Activated CD8-positive, alpha-beta T cell treated with anti-CD3 and anti-CD28 coated beads for 36 hours (primary cell): Measurements from ENCODE around the gene EPHA2. TPM values are rescaled to one million over a fixed set of nuclear protein-coding genes. Genes with fewer than 3 reads are reported as not detected.
"Not testable (repeated sequence)": the region's sequence is repeated elsewhere in the genome, so short reads cannot be mapped to it uniquely, and the experiment has no call there.

Experiments used
- ATAC-seq: fragments of 200-7000 bp; cut with Tn5 transposase; one replicate; pipeline ENCODE4 v1.10.0; 2021; ENCODE audit warnings: mild to moderate bottlenecking, moderate library complexity
- CTCF ChIA-PET: fragments of 350-600 bp; sonication (Branson Sonifier 250); formaldehyde crosslinking; loops from one replicate; lab custom pipeline; 2021; ENCODE audit warnings: antibody characterized with exemption; lab: Charles Lee
- POLR2A ChIA-PET: fragments of 350-600 bp; sonication (Branson Sonifier 250); formaldehyde crosslinking; loops from one replicate; lab custom pipeline; 2021; ENCODE audit warnings: antibody characterized with exemption; lab: Charles Lee
- DNase-seq: peaks from one replicate; pipeline ENCODE4 v3.0.0-alpha.2; 2020
- H3K27ac Mint-ChIP-seq: one replicate; pipeline ENCODE4 v1.8.0; 2021; ENCODE audit warnings: mild to moderate bottlenecking, mixed read lengths
- H3K27me3 Mint-ChIP-seq: one replicate; pipeline ENCODE4 v1.8.0; 2021; ENCODE audit warnings: mixed read lengths
- H3K36me3 Mint-ChIP-seq: one replicate; pipeline ENCODE4 v1.8.0; 2021; ENCODE audit warnings: low read depth, mixed read lengths
- H3K4me1 Mint-ChIP-seq: one replicate; pipeline ENCODE4 v1.8.0; 2021; ENCODE audit warnings: low read depth, mixed read lengths
- H3K4me3 Mint-ChIP-seq: one replicate; pipeline ENCODE4 v1.8.0; 2021; ENCODE audit warnings: mild to moderate bottlenecking, moderate library complexity, mixed read lengths
- H3K9me3 Mint-ChIP-seq: one replicate; pipeline ENCODE4 v1.8.0; 2021; ENCODE audit warnings: mixed read lengths
- CTCF ChIP-seq: fragments of 200-600 bp; IDR thresholded peaks from one replicate; pipeline ENCODE4 v1.8.0; 2022; ENCODE audit warnings: antibody characterized with exemption, mild to moderate bottlenecking
- intact Hi-C: fragments of 100-400 bp; cut with micrococcal nuclease; formaldehyde crosslinking; loops from one replicate; pipeline ENCODE4 v1.10.0; 2022
- total RNA-seq, 2 experiments: library from RNA; stranded (reverse); gene quantifications; one replicate each; pipeline ENCODE4 v1.2.3, GENCODE V29; 2021

The EPHA2 gene
- total RNA-seq, 2 experiments from 2014 or later = not detected

- no peaks in the 10 kb centered on the region for H3K4me1 Mint-ChIP-seq
- TF ChIP-seq CTCF = no peak
- DNase-seq (no peak), ATAC-seq (no peak)
- ChIA-PET CTCF (interaction anchor here (1.4 kb wide), 1 partner anchor 14 kb away, joined by 3 read pairs; no protein-coding TSS in a partner anchor), POLR2A (no interaction called here)
- peaks cover 9% of the 10 kb centered on the region for H3K9me3 Mint-ChIP-seq
- H3K27ac Mint-ChIP-seq = no peak overlapping the region
- H3K27me3 Mint-ChIP-seq = peaks cover 11% of the 10 kb centered on the region
- no peak overlapping the region for H3K4me3 Mint-ChIP-seq
- H3K36me3 Mint-ChIP-seq = no peaks in the 10 kb centered on the region
- intact Hi-C loops = no loop called here
Measured at GRCh38 chr1:16111771-16112595, 43.9 kb downstream of the EPHA2 start.

GRCh38 chr1:16110884-16111283 lies 45.0 kb downstream of the EPHA2 start:
- DNase-seq = no peak
- ChIA-PET POLR2A (no interaction called here), CTCF (interaction anchor here (1.4 kb wide), 1 partner anchor 16 kb away, joined by 3 read pairs; no protein-coding TSS in a partner anchor)
- H3K27ac Mint-ChIP-seq = no peak overlapping the region
- no peak overlapping the region for H3K4me3 Mint-ChIP-seq
- ATAC-seq = no peak
- no peaks in the 10 kb centered on the region for H3K36me3 Mint-ChIP-seq
- peaks cover 13% of the 10 kb centered on the region for H3K27me3 Mint-ChIP-seq
- intact Hi-C loops = no loop called here
- H3K4me1 Mint-ChIP-seq = no peaks in the 10 kb centered on the region
- TF ChIP-seq CTCF = no peak
- H3K9me3 Mint-ChIP-seq = peaks cover 11% of the 10 kb centered on the region

GRCh38 chr1:16110456-16110855 lies 45.4 kb downstream of the EPHA2 start:
- Mint-ChIP-seq H3K36me3 (no peaks in the 10 kb centered on the region), H3K27me3 (peaks cover 13% of the 10 kb centered on the region), H3K9me3 (peaks cover 11% of the 10 kb centered on the region), H3K4me3 (no peak overlapping the region), H3K4me1 (no peaks in the 10 kb centered on the region), H3K27ac (no peak overlapping the region)
- no peak for TF ChIP-seq CTCF
- intact Hi-C loops = no loop called here
- ChIA-PET POLR2A (no interaction called here), CTCF (interaction anchor here (1.4 kb wide), 1 partner anchor 16 kb away, joined by 3 read pairs; no protein-coding TSS in a partner anchor)
- no peak for ATAC-seq
- DNase-seq = no peak

- ChIA-PET CTCF (interaction anchor here (4.9 kb wide), 1 partner anchor 27 kb away, joined by 17 read pairs; no protein-coding TSS in a partner anchor), POLR2A (interaction anchor here (0.7 kb wide), 1 partner anchor 14 kb away, joined by 5 read pairs; no protein-coding TSS in a partner anchor)
Measured at GRCh38 chr1:16109571-16109970, 46.3 kb downstream of the EPHA2 start.

GRCh38 chr1:16107039-16107438 lies 48.8 kb downstream of the EPHA2 start:
- H3K4me3 Mint-ChIP-seq, H3K4me1 Mint-ChIP-seq, H3K36me3 Mint-ChIP-seq, H3K27ac Mint-ChIP-seq, ATAC-seq, intact Hi-C loops, DNase-seq: not testable (repeated sequence)
- ChIA-PET POLR2A (interaction anchor here (0.7 kb wide), 1 partner anchor 11 kb away, joined by 3 read pairs; no protein-coding TSS in a partner anchor), CTCF (interaction anchor here (4.9 kb wide), 1 partner anchor 25 kb away, joined by 17 read pairs; no protein-coding TSS in a partner anchor)
- Mint-ChIP-seq H3K27me3 (peaks cover 13% of the 10 kb centered on the region), H3K9me3 (peaks cover 16% of the 10 kb centered on the region)

More at GRCh38 chr1:16109571-16109970, 46.3 kb downstream of the EPHA2 start:
- no peaks in the 10 kb centered on the region for H3K36me3 Mint-ChIP-seq
- TF ChIP-seq CTCF = no peak
- peaks cover 11% of the 10 kb centered on the region for H3K9me3 Mint-ChIP-seq
- H3K4me1 Mint-ChIP-seq = no peaks in the 10 kb centered on the region
- intact Hi-C loops = no loop called here
- no peak for ATAC-seq
- H3K27ac Mint-ChIP-seq = no peak overlapping the region
- peaks cover 13% of the 10 kb centered on the region for H3K27me3 Mint-ChIP-seq
- no peak overlapping the region for H3K4me3 Mint-ChIP-seq
- DNase-seq = no peak
